ENCODE results near the gene MYO5C.

DNA sequence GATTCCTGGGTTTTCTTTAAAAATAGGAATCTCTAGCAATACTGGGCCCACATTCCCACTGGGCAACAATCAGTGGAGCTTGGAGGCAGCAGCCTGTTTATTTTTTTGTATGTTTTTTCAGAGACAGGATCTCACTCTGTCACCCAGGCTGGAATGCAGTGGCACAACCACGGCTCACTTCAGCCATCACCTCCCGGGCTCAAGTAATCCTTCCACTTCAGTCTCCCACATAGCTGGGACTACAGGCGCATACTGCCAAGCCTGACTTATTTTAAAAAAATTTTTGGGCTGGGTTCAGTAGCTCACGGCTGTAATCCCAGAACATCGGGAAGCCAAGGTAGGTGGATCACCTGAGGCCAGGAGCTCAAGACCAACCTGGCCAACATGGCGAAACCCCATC lies 75.4 kb downstream of the MYO5C start:
- TF ChIP-seq CTCF (IDR thresholded peaks at IDR 0.05) = no peak
- TF ChIP-seq POLR2A (IDR thresholded peaks at IDR 0.05) = no peak

Measured in uterus (tissue), 2 donors.